Skeletal muscle satellite cell (primary cell): ENCODE results near the gene TMEM145. TPM values are rescaled to one million over a fixed set of nuclear protein-coding genes. Genes with fewer than 3 reads are reported as not detected.
"Not testable (repeated sequence)": the region's sequence is repeated elsewhere in the genome, so short reads cannot be mapped to it uniquely, and the experiment has no call there.

Source experiments
- H3K27me3 ChIP-seq: 2 replicates; pipeline ENCODE4 v1.7.0; 2013; ENCODE audit warnings: low read length; ENCODE audit not compliant: control insufficient read depth, insufficient read depth
- H3K36me3 ChIP-seq: 2 replicates; pipeline ENCODE4 v1.7.0; 2013; ENCODE audit warnings: mild to moderate bottlenecking, control low read depth, low read length; ENCODE audit not compliant: insufficient read depth
- H3K4me1 ChIP-seq: 2 replicates; pipeline ENCODE4 v1.7.0; 2013; ENCODE audit warnings: low read length; ENCODE audit not compliant: control insufficient read depth, insufficient read depth
- H3K4me2 ChIP-seq: 2 replicates; pipeline ENCODE4 v1.7.0; 2013; ENCODE audit warnings: mild to moderate bottlenecking, low read length
- H3K4me3 ChIP-seq: 2 replicates; pipeline ENCODE4 v1.7.0; 2013; ENCODE audit warnings: low read length
- H3K9ac ChIP-seq: 2 replicates; pipeline ENCODE4 v1.7.0; 2013; ENCODE audit warnings: mild to moderate bottlenecking, low read depth, low read length, moderate library complexity
- H3K9me3 ChIP-seq: replicated peaks from 2 replicates; pipeline ENCODE4 v1.7.0; 2013; ENCODE audit warnings: mild to moderate bottlenecking, control low read depth, low read length
- total RNA-seq: library from RNA; depleted of rRNA; stranded (reverse); fragments of >200 nt; gene quantifications from 2 replicates; pipeline ENCODE4 v1.2.3, GENCODE V29; 2012; rRNA removed

The TMEM145 gene
- 2.0 TPM in 1 of 2 replicates, not detected in the other for total RNA-seq

- Histone ChIP-seq H3K36me3 (no peaks in the 10 kb centered on the region), H3K9ac (no peak within 1 kb of the TSS), H3K9me3 (no peaks in the 10 kb centered on the region), H3K4me1 (peaks cover 19% of the 10 kb centered on the region), H3K27me3 (peaks cover 43% of the 10 kb centered on the region), H3K4me3 (peak within 1 kb of the TSS; percentile 60), H3K4me2 (peak within 1 kb of the TSS; percentile 82)
These were observed at the start of gene TMEM145 for GRCh38 chr19:42313096-42313839. Gene TMEM145 (plus strand): TSS chr19:42313309. CDS start chr19:42313377, 68 bp downstream.

GRCh38 chr19:42266105-42266504 lies 47.0 kb upstream of the TMEM145 start:
- not testable (repeated sequence) for H3K36me3 ChIP-seq, H3K4me2 ChIP-seq
- H3K4me1 ChIP-seq = peaks cover 19% of the 10 kb centered on the region

GRCh38 chr19:42266928-42267603 lies 46.0 kb upstream of the TMEM145 start:
- not testable (repeated sequence) for H3K4me3 ChIP-seq, H3K27me3 ChIP-seq, H3K9me3 ChIP-seq, H3K9ac ChIP-seq, H3K36me3 ChIP-seq
- Histone ChIP-seq H3K4me1 (peaks cover 23% of the 10 kb centered on the region), H3K4me2 (peak overlapping the region; percentile 79)

More at GRCh38 chr19:42266105-42266504, 47.0 kb upstream of the TMEM145 start:
- not testable (repeated sequence) for H3K4me3 ChIP-seq, H3K9ac ChIP-seq, H3K9me3 ChIP-seq, H3K27me3 ChIP-seq

GRCh38 chr19:42267644-42268141 lies 45.4 kb upstream of the TMEM145 start:
- H3K27me3 ChIP-seq = no peaks in the 10 kb centered on the region
- no peaks in the 10 kb centered on the region for H3K36me3 ChIP-seq
- peak overlapping the region; percentile 94 for H3K9ac ChIP-seq
- peak overlapping the region; percentile 90 for H3K4me3 ChIP-seq
- H3K9me3 ChIP-seq = no peaks in the 10 kb centered on the region
- H3K4me2 ChIP-seq = peak overlapping the region; percentile 79
- H3K4me1 ChIP-seq = peaks cover 23% of the 10 kb centered on the region

- Histone ChIP-seq H3K36me3 (peaks cover 3% of the 10 kb centered on the region), H3K9me3 (no peaks in the 10 kb centered on the region), H3K4me2 (peak overlapping the region; percentile 79), H3K27me3 (no peaks in the 10 kb centered on the region), H3K9ac (peak overlapping the region; percentile 94), H3K4me1 (peaks cover 23% of the 10 kb centered on the region), H3K4me3 (peak overlapping the region; percentile 90)
These were observed 44.9 kb upstream of the TMEM145 start for GRCh38 chr19:42268142-42268703.

GRCh38 chr19:42268704-42269477 lies 44.2 kb upstream of the TMEM145 start, which contains the start of gene CIC:
Gene CIC (plus strand): TSS chr19:42269252. CDS start chr19:42271784, 2,532 bp downstream.
- Histone ChIP-seq H3K4me2 (peak within 1 kb of the TSS; percentile 98), H3K4me3 (peak within 1 kb of the TSS; percentile 90), H3K27me3 (no peaks in the 10 kb centered on the region), H3K9ac (peak within 1 kb of the TSS; percentile 95), H3K36me3 (peaks cover 9% of the 10 kb centered on the region), H3K9me3 (no peaks in the 10 kb centered on the region), H3K4me1 (peaks cover 23% of the 10 kb centered on the region)

GRCh38 chr19:42269478-42270345 lies 43.4 kb upstream of the TMEM145 start:
- Histone ChIP-seq H3K4me3 (peak overlapping the region; percentile 81), H3K27me3 (no peaks in the 10 kb centered on the region), H3K4me1 (peaks cover 24% of the 10 kb centered on the region), H3K4me2 (peak overlapping the region; percentile 98), H3K9ac (peak overlapping the region; percentile 95), H3K9me3 (no peaks in the 10 kb centered on the region), H3K36me3 (peaks cover 18% of the 10 kb centered on the region)

- peak overlapping the region; percentile 98 for H3K4me2 ChIP-seq
- H3K4me3 ChIP-seq = peak overlapping the region; percentile 81
- H3K27me3 ChIP-seq = no peaks in the 10 kb centered on the region
- H3K4me1 ChIP-seq = peaks cover 31% of the 10 kb centered on the region
- H3K9me3 ChIP-seq = no peaks in the 10 kb centered on the region
- H3K9ac ChIP-seq = peak overlapping the region; percentile 95
- H3K36me3 ChIP-seq = peaks cover 25% of the 10 kb centered on the region
These were observed 42.6 kb upstream of the TMEM145 start for GRCh38 chr19:42270346-42271044.

GRCh38 chr19:42271045-42271419 lies 42.1 kb upstream of the TMEM145 start:
- H3K9ac ChIP-seq = peak overlapping the region; percentile 95
- H3K36me3 ChIP-seq = peaks cover 25% of the 10 kb centered on the region
- H3K4me2 ChIP-seq = peak overlapping the region; percentile 98
- peaks cover 33% of the 10 kb centered on the region for H3K4me1 ChIP-seq
- no peaks in the 10 kb centered on the region for H3K27me3 ChIP-seq
- no peaks in the 10 kb centered on the region for H3K9me3 ChIP-seq
- H3K4me3 ChIP-seq = peak overlapping the region; percentile 81
